GM06990 (cell line): ENCODE data around the gene HIPK2.

Experiments
- DNase-seq: peaks from one replicate; pipeline ENCODE4 v3.0.0-alpha.2; 2011; ENCODE audit not compliant: insufficient read length; ENCODE audit errors: extremely low read depth
- H3K27me3 ChIP-seq: replicated peaks from 2 replicates; pipeline ENCODE4 v1.6.0; 2011; ENCODE audit warnings: low read length; ENCODE audit not compliant: control insufficient read depth, insufficient read depth
- H3K36me3 ChIP-seq: 2 replicates; pipeline ENCODE4 v1.5.1; 2011; ENCODE audit warnings: low read length; ENCODE audit not compliant: control insufficient read depth, insufficient read depth
- H3K4me3 ChIP-seq: replicated peaks from 2 replicates; pipeline ENCODE4 v1.5.1; 2011; ENCODE audit warnings: low read depth, mild to moderate bottlenecking, control low read depth, low read length
- TF ChIP-seq, protein P1 (sequence below): IDR thresholded peaks from 2 replicates; pipeline ENCODE4 v1.5.1; 2011; ENCODE audit warnings: low read length, control low read depth, mild to moderate bottlenecking, inconsistent platforms; ENCODE audit not compliant: insufficient read depth, poor library complexity, severe bottlenecking

Gene HIPK2

GRCh38 chr7:139695588-139695987, 82.2 kb downstream of the HIPK2 start:
- peaks cover 16% of the 10 kb centered on the region for H3K36me3 ChIP-seq
- no peak for DNase-seq
- H3K27me3 ChIP-seq, result no peaks in the 10 kb centered on the region
- TF ChIP-seq, protein P1, sequence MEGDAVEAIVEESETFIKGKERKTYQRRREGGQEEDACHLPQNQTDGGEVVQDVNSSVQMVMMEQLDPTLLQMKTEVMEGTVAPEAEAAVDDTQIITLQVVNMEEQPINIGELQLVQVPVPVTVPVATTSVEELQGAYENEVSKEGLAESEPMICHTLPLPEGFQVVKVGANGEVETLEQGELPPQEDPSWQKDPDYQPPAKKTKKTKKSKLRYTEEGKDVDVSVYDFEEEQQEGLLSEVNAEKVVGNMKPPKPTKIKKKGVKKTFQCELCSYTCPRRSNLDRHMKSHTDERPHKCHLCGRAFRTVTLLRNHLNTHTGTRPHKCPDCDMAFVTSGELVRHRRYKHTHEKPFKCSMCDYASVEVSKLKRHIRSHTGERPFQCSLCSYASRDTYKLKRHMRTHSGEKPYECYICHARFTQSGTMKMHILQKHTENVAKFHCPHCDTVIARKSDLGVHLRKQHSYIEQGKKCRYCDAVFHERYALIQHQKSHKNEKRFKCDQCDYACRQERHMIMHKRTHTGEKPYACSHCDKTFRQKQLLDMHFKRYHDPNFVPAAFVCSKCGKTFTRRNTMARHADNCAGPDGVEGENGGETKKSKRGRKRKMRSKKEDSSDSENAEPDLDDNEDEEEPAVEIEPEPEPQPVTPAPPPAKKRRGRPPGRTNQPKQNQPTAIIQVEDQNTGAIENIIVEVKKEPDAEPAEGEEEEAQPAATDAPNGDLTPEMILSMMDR, result no peak
- no peak overlapping the region for H3K4me3 ChIP-seq

DNA sequence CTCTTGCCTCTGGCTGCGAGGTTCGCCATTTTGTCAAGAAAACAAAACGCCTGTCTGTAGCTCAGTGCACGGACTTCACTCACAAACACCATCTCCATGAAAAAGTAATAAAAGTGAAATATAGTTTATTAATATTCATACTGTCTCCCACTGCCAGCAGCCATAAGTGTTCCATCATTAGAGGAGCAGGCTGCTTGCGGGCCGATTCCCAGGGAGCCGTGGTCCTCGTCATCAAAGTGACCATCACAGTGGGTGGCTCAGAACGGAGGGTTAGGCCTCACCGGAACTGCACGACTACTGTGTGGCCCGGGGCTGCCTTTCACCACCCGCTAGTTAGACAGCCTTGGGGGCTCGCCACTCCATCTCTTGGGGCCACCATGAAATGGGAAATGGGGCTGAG, 82.7 kb downstream of the HIPK2 start:
- Histone ChIP-seq H3K4me3 (no peak overlapping the region), H3K27me3 (no peaks in the 10 kb centered on the region), H3K36me3 (peaks cover 18% of the 10 kb centered on the region)
- DNase-seq, result no peak
- TF ChIP-seq, protein P1, result no peak

DNA sequence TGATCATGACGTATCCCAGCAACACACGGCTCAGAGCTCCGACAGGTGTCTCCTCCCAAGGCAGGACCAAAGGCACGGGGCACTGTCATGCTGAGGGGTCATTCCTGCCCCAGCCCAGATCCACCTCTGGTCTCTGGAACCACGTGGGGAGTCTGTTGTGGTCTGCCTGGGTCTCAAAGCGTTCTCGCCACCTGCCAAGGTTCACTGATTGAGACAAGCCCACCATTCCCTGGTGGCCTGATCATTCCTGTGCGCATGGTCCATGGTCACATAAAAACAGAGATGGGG, 83.5 kb downstream of the HIPK2 start:
- Histone ChIP-seq H3K27me3 (no peaks in the 10 kb centered on the region), H3K4me3 (no peak overlapping the region), H3K36me3 (peaks cover 19% of the 10 kb centered on the region)
- TF ChIP-seq, protein P1, result no peak
- DNase-seq, result no peak

GRCh38 chr7:139693651-139694388, 84.0 kb downstream of the HIPK2 start:
- peaks cover 19% of the 10 kb centered on the region for H3K36me3 ChIP-seq
- no peaks in the 10 kb centered on the region for H3K27me3 ChIP-seq
- TF ChIP-seq, protein P1, result no peak
- H3K4me3 ChIP-seq, result no peak overlapping the region
- no peak for DNase-seq

- no peaks in the 10 kb centered on the region for H3K27me3 ChIP-seq
- no peak for DNase-seq
- no peak overlapping the region for H3K4me3 ChIP-seq
- H3K36me3 ChIP-seq, result peaks cover 20% of the 10 kb centered on the region
- TF ChIP-seq, protein P1, result no peak
Observed at GRCh38 chr7:139692723-139693122, 85.1 kb downstream of the HIPK2 start.
